Upper lobe of left lung (tissue), 4 donors: ENCODE results near the gene TFEB.

Experiments used
- EP300 ChIP-seq, 4 donors: sonication (generic); formaldehyde crosslinking; IDR thresholded peaks; one replicate each; pipeline ENCODE4 v1.5.1; 2017; ENCODE audit warnings: antibody characterized with exemption in 4 of 4, control low read depth in 2 of 4
- POLR2A ChIP-seq, 4 donors: fragments of 450-650 bp; IDR thresholded peaks; one replicate each; pipeline ENCODE4 v1.5.1; 2016 to 2017; ENCODE audit warnings: antibody characterized with exemption in 4 of 4, mild to moderate bottlenecking in 2 of 4
- POLR2AphosphoS5 ChIP-seq, 2 donors: sonication (generic); formaldehyde crosslinking; IDR thresholded peaks; one replicate each; pipeline ENCODE4 v1.5.1; 2017; ENCODE audit warnings: antibody characterized with exemption in 2 of 2
- TF ChIP-seq, protein P1 (sequence below), 6 experiments: fragments of 450-650 bp in 4 of 6; fragments of 200-600 bp in 2 of 6; sonication (generic) in 2 of 6; IDR thresholded peaks; one replicate each; pipeline ENCODE4 v1.5.1; 2016 to 2019; ENCODE audit warnings: antibody characterized with exemption in 6 of 6

DNA sequence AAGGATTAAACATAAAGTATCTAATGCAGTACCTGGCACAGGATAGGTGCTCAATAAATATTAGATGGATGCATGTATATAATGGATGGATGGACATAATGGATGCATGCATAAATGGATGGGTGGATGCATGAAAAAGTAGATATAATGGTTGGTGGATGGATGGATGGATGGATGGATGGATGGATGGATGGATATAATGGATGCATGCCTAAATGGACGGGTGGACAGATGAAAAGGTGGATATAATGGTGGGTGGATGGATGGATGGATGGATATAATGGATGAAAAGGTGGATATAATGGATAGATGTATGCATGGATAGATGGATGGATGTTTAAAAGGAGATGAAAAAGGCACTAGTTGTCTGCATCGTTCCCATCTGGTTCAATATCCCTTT lies 26.0 kb downstream of the TFEB start:
- TF ChIP-seq POLR2AphosphoS5 (IDR thresholded peaks at IDR 0.05) (no peak), POLR2A (IDR thresholded peaks at IDR 0.05) (no peak), EP300 (IDR thresholded peaks at IDR 0.05) (no peak)
- TF ChIP-seq, protein P1, sequence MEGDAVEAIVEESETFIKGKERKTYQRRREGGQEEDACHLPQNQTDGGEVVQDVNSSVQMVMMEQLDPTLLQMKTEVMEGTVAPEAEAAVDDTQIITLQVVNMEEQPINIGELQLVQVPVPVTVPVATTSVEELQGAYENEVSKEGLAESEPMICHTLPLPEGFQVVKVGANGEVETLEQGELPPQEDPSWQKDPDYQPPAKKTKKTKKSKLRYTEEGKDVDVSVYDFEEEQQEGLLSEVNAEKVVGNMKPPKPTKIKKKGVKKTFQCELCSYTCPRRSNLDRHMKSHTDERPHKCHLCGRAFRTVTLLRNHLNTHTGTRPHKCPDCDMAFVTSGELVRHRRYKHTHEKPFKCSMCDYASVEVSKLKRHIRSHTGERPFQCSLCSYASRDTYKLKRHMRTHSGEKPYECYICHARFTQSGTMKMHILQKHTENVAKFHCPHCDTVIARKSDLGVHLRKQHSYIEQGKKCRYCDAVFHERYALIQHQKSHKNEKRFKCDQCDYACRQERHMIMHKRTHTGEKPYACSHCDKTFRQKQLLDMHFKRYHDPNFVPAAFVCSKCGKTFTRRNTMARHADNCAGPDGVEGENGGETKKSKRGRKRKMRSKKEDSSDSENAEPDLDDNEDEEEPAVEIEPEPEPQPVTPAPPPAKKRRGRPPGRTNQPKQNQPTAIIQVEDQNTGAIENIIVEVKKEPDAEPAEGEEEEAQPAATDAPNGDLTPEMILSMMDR (IDR thresholded peaks at IDR 0.05): no peak
